Measurements from ENCODE around the gene MAFF.
"Not testable (repeated sequence)": the region's sequence is repeated elsewhere in the genome, so short reads cannot be mapped to it uniquely, and the experiment has no call there.

The MAFF gene

GRCh38 chr22:38223289-38223960 is 21.6 kb downstream of the MAFF start:
- DNase-seq (ENCODE audit: low read depth, low spot score): no peak

DNA sequence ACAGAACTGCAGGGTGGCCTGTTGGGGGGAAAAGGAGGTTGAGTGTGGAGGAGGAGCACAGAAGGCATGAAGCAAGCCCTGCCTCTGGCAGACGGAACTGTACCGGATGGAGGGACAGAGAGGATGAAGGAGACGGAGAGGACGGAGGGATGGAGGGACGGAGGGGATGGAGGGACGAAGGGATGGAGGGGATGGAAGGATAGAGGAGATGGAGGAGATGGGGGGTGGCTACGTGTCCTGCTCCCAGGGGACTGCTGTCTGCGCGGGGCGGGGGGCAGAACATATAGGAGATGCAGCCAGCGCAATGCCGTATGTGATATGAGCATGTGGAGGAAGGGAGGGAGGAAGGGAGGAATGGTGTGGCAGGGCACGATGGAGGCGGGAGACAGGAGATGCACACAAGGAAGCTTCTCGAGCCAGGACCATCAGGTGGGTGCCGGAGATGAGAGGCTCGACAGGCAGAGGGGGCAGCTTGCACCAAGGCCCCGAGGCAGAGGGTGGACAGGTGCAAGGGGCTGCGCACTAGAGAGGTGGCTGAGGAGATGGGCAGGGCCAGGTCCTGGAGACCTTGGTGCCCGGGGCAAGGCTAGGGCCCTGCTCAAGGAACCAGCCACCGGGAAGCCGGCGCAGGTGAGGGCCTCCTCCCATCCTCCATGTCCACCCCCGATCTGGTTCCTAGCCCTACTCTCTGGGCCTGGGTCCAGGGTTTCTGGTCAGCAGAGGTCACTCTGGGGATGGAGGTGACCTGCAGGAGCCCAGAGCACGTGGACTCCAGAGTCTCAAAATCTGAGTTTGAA is 25.3 kb downstream of the MAFF start:
- no peak for DNase-seq (ENCODE audit: low read depth, low spot score)

GRCh38 chr22:38228326-38228872 is 26.6 kb downstream of the MAFF start:
- DNase-seq (ENCODE audit: low read depth, low spot score): no peak

- DNase-seq (ENCODE audit: low read depth, low spot score): no peak
These were observed 27.3 kb downstream of the MAFF start for GRCh38 chr22:38228873-38229740.

GRCh38 chr22:38230108-38230825 is 28.5 kb downstream of the MAFF start:
- DNase-seq (ENCODE audit: low read depth, low spot score): no peak

GRCh38 chr22:38230916-38231315 is 29.1 kb downstream of the MAFF start:
- no peak for DNase-seq (ENCODE audit: low read depth, low spot score)

DNA sequence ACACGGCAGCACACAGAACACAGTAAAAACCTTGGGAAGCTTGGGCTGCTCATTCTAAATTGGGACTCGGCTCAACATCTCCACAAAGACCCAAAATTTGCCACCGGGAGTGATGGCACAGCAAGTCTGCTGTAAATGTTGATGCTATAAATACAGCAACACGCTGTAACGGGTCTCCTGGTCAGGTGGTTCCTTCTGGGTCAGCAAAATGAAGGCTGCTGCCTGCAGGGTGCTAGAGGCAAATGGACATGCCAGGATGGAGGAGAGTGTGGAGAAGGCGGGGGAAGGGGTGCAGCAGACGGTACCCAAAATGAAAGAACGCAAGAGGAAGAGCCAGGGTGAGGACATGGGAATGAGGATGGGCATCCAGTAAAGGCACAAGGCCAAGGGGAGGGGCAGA is 30.4 kb downstream of the MAFF start:
- DNase-seq (ENCODE audit: low read depth, low spot score): no peak

DNA sequence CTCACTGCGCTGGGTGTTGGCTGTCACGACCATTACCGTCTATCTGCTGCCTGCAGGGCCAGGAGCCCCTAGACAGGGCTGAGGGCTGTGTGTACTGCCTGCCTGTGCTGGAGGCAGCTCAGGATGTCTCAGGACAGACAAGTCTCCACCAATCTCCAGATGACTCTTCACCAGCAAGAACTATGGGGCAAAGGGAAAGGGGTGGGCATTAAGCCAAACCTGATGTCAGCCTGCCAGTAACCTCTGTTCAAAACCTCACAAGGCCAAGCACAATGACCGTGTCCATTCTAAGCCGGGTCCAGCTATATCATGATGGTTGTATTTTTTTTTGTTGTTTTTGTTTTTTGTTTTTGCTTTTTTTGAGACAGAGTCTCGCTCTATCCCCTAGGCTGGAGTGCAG is 31.6 kb downstream of the MAFF start:
- DNase-seq (ENCODE audit: low read depth, low spot score): no peak

GRCh38 chr22:38233856-38234255 is 32.1 kb downstream of the MAFF start:
- DNase-seq (ENCODE audit: low read depth, low spot score): not testable (repeated sequence)

DNA sequence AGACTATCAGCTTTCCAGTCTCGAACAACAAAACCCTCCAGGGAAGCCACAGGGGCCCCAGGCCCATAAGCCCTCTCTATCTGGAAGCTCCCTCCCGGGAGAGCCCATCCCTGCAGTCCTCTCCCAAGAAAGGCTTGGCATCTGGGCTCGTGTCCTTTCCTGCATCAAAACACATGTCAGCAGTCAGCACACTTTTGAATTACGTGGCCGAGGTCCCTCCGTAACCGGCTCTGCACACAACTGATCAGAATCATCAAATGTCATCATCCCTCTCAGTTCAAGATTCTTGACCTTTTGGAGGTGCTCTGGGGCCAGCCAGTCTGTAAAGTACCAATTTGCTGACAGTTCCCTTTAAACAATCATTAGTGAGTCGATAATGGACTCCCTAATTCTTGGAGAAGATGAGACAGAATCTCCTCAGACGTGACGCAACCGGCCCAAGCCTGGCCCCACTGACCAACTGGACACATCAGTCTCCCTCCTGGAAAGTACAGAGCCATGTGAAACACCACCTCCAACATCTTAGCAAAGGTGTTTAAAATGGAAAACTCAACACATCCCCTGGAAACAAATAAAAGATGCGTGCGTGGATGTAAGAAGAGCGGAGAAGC is 33.6 kb downstream of the MAFF start:
- no peak for DNase-seq (ENCODE audit: low read depth, low spot score)

DNA sequence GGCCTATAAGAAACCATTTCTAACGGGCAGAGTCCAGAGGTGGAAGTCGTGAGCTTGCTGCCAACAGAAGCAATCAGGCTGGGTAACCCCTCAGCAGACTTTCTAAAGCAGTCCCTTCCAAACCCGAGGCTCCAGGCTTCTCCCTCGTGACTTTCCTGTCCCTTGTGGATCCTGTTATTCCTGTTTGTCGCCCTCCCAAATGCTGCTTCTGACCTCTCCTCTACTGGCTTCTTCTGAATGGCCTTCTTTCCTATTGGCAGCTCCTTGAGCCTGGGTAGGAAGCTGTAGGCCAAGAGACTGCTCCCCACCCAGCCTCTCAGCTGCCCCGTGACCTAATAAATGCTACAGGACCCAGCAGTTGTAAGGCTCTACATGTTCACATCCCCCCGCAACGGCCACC is 35.0 kb downstream of the MAFF start:
- DNase-seq (ENCODE audit: low read depth, low spot score): no peak

GRCh38 chr22:38238519-38239071 is 36.8 kb downstream of the MAFF start:
- no peak for DNase-seq (ENCODE audit: low read depth, low spot score)

- DNase-seq (ENCODE audit: low read depth, low spot score): no peak
These were observed 37.4 kb downstream of the MAFF start for GRCh38 chr22:38239101-38239761.

DNA sequence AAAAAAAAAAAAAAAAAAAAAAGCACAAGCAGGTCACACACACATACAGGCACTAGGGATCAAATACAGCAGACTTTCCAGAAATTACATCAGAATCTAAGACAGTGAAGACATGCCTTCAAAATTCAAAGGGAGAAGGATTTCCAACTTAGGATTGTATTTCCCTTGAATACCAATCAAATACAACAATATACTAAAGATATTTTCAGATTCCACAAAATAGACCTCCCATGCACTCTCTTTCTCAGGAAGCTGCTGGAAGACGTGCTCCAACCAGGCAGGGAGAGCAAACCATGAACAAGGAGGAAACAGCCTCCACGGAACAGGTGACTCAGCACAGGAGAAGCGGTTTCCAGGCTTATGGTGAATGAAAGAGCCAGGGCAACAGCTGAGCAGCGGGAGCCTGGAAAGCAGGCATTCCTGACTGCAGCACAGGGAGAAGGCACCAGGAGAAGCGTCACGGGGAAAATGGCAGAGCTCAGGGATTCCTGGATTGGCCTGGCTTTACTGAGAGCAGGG is 39.0 kb downstream of the MAFF start:
- no peak for DNase-seq (ENCODE audit: low read depth, low spot score)

DNA sequence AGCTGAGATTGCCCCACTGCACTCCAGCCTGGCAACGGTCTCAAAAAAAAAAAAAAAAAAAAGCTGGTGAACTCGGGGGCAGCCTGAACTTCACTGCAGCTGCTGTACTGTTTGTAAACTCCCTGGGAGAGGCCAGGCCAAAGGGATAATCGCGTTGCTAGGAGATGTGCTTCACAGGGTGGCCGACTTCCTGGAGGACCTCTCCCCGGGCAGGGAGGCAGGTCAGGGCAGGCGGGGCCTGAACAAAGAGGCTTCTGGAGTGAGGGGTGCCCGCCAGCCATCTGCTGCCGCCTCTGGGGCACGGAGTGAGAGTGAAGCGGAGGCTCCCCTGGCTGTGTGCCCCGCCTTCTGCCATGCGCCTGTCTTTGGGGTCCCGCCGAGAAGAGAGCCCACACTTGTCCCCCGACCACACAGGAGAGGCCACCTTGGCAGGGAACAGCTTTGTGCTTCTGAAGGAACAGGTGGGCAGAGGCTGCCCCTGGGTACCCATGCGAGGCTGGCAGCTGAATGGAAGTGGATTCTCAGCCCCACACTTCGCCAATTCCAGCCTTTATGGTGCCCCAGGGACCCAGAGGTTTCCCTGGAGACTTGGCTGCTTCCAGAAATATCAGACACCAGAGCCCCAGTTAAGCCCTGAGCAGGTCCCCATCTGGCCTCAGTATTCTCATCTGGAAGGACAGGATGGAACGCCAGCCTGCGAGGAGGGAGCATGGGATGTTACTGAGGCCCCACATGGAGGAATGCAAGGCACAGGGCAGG is 41.4 kb downstream of the MAFF start:
- no peak for DNase-seq (ENCODE audit: low read depth, low spot score)

- no peak for DNase-seq (ENCODE audit: low read depth, low spot score)
These were observed 42.3 kb downstream of the MAFF start for GRCh38 chr22:38244106-38244505.

- DNase-seq (ENCODE audit: low read depth, low spot score): no peak
These were observed 44.4 kb downstream of the MAFF start for GRCh38 chr22:38246046-38246658.

- DNase-seq (ENCODE audit: low read depth, low spot score): no peak
These were observed 44.9 kb downstream of the MAFF start for GRCh38 chr22:38246692-38247091.

DNA sequence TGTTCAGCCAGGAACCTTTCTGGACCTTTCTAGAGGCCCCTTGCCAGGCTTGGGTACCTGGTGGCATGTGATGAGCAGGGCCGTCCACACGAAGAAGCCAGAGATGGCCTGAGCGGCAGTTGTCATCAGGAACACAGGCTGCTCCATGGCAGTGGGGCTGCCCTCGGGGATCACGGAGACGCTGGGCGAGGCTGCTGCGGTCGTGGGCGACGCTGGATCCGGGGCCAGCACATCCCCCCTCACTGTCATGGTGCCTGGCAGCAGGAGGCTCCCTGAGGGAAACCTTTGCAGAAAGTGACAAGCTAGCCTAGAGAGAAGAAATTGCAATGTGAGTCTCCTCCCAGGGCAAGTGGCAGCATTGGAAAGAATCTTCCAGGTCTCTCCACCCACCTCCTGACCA is 45.9 kb downstream of the MAFF start:
- no peak for DNase-seq (ENCODE audit: low read depth, low spot score)
